K562 (cell line): Measurements from ENCODE around the gene LAMTOR5. TPM values are rescaled to one million over a fixed set of nuclear protein-coding genes. Genes with fewer than 3 reads are reported as not detected.

ENCODE experiments used
- ATAC-seq: fragments of 200-7000 bp; cut with Tn5 transposase; 3 replicates; pipeline ENCODE4 v1.9.1; 2020; ENCODE audit warnings: moderate library complexity
- BruUV-seq: library from RNA; stranded (reverse); fragments of 400-500 nt; replicated peaks from 2 replicates; lab custom pipeline; 2021; lab: Mats Ljungman, UMichigan
- CTCF ChIA-PET: fragments of 300-600 bp; formaldehyde crosslinking; extraction: SDS; loops from one replicate; lab custom pipeline; 2021; ENCODE audit warnings: low intra/inter-chr PET ratio; lab: Yijun Ruan, JAX
- POLR2A ChIA-PET: fragments of 300-600, 350-650 bp; sonication (Branson Sonifier 250); formaldehyde crosslinking; extraction: SDS; loops from one replicate; lab custom pipeline; 2021; ENCODE audit warnings: antibody characterized with exemption, inconsistent platforms; lab: Yijun Ruan, JAX
- DNase-seq, 4 experiments: peaks; one replicate each; pipeline versions ENCODE4 v3.0.0 to v3.0.0-alpha.2; 2011 to 2018; ENCODE audit warnings: low spot score in 3 of 4, mixed read lengths in 3 of 4; ENCODE audit errors: extremely low read depth in 1 of 4
- FAIRE-seq: peaks from 2 replicates; lab custom pipeline; 2011; peaks lifted over from hg19 to GRCh38; lab: Jason Lieb, UNC
- H2AFZ ChIP-seq: 2 replicates; pipeline ENCODE4 v1.6.0; 2011; ENCODE audit warnings: low read depth, low read length, control low read depth, inconsistent platforms
- H3K27ac ChIP-seq: fragments of 200-600 bp; 3 replicates; pipeline ENCODE4 v1.8.0; 2011; ENCODE audit warnings: low read depth, mild to moderate bottlenecking, control low read depth, inconsistent platforms, low read length, moderate library complexity, mixed read lengths; ENCODE audit errors: extremely low read depth
- H3K27me3 ChIP-seq, 2 experiments: fragments of 300-600 bp in 1 of 2; 2 replicates in 1 of 2; 3 replicates in 1 of 2; pipeline versions ENCODE4 v1.6.0 to v1.8.0; 2011; ENCODE audit warnings: inconsistent platforms in 2 of 2, low read length in 2 of 2, mild to moderate bottlenecking in 1 of 2, mixed read lengths in 1 of 2, moderate library complexity in 1 of 2; ENCODE audit not compliant: control insufficient read depth in 2 of 2, insufficient read depth in 2 of 2
- H3K36me3 ChIP-seq: fragments of 300-600 bp; 3 replicates; pipeline ENCODE4 v1.8.0; 2011; ENCODE audit warnings: mild to moderate bottlenecking, low read length, inconsistent platforms; ENCODE audit not compliant: control insufficient read depth, insufficient read depth
- H3K4me1 ChIP-seq, 2 experiments: fragments of 200-600 bp in 1 of 2; replicated peaks in 1 of 2; 2 replicates in 1 of 2; 3 replicates in 1 of 2; pipeline versions ENCODE4 v1.5.1 to v1.8.0; 2011; ENCODE audit warnings: inconsistent platforms in 2 of 2, low read length in 2 of 2, mild to moderate bottlenecking in 1 of 2, mixed read lengths in 1 of 2, moderate library complexity in 1 of 2; ENCODE audit not compliant: control insufficient read depth in 2 of 2, insufficient read depth in 2 of 2
- H3K4me2 ChIP-seq: 2 replicates; pipeline ENCODE4 v1.6.1; 2011; ENCODE audit warnings: low read length, control low read depth, inconsistent platforms, mixed read lengths; ENCODE audit not compliant: insufficient read depth
- H3K4me3 ChIP-seq: fragments of 200-600 bp; sonication (generic), shearing (Covaris generic); 2 replicates; pipeline ENCODE4 v1.5.1; 2016; ENCODE audit warnings: control low read depth, inconsistent platforms
- H3K79me2 ChIP-seq: fragments of 200-600 bp; 3 replicates; pipeline ENCODE4 v1.8.0; 2011; ENCODE audit warnings: low read length, inconsistent platforms; ENCODE audit not compliant: control insufficient read depth, insufficient read depth
- H3K9ac ChIP-seq, 2 experiments: 2 replicates each; pipeline versions ENCODE4 v1.6.0 to v1.6.1; 2011; ENCODE audit warnings: low read depth in 2 of 2, low read length in 2 of 2, control low read depth in 1 of 2, inconsistent platforms in 1 of 2, mild to moderate bottlenecking in 1 of 2, mixed read lengths in 1 of 2; ENCODE audit not compliant: insufficient read depth in 1 of 2
- H3K9me1 ChIP-seq: one replicate; pipeline ENCODE4 v1.6.0; 2011; ENCODE audit warnings: inconsistent platforms, mild to moderate bottlenecking, low read length, moderate library complexity; ENCODE audit not compliant: control insufficient read depth, insufficient read depth
- H3K9me3 ChIP-seq: replicated peaks from 2 replicates; pipeline ENCODE4 v1.5.1; 2011; ENCODE audit warnings: low read depth, low read length, inconsistent platforms; ENCODE audit not compliant: control insufficient read depth, insufficient read depth
- H4K20me1 ChIP-seq: replicated peaks from 2 replicates; pipeline ENCODE4 v1.6.1; 2011; ENCODE audit warnings: low read length, inconsistent platforms, mixed read lengths; ENCODE audit not compliant: control insufficient read depth, insufficient read depth
- ATF1 ChIP-seq, 2 experiments: fragments of 450-650 bp in 1 of 2; IDR thresholded peaks; 2 replicates each; pipeline ENCODE4 v1.6.1; 2016; ENCODE audit warnings: missing compliant biosample characterization in 1 of 2, missing genetic modification characterization in 1 of 2
- BHLHE40 ChIP-seq: IDR thresholded peaks from 2 replicates; pipeline ENCODE4 v1.6.1; 2011; ENCODE audit warnings: low read length, improper control_type of control experiment
- CEBPZ ChIP-seq: fragments of 150-350 bp; IDR thresholded peaks from 2 replicates; pipeline ENCODE4 v1.6.1; 2014; ENCODE audit warnings: low read depth, mild to moderate bottlenecking, low read length, borderline replicate concordance
- CTCF ChIP-seq, 3 experiments: IDR thresholded peaks in 2 of 3; conservative IDR thresholded peaks in 1 of 3; 2 replicates each; pipeline ENCODE4 v1.5.1; 2011 to 2012; ENCODE audit warnings: low read length in 3 of 3, mild to moderate bottlenecking in 3 of 3, control low read depth in 2 of 3, improper control_type of control experiment in 1 of 3, inconsistent platforms in 1 of 3, low read depth in 1 of 3, mixed read lengths in 1 of 3, moderate library complexity in 1 of 3; ENCODE audit not compliant: insufficient read depth in 2 of 3
- ETV6 ChIP-seq, 3 experiments: fragments of 150-350 bp in 1 of 3; sonication (generic) in 1 of 3; formaldehyde crosslinking in 1 of 3; IDR thresholded peaks; 2 replicates each; pipeline versions ENCODE4 v1.6.1 to v1.8.0; 2014 to 2022; ENCODE audit warnings: borderline replicate concordance in 2 of 3, low read depth in 2 of 3, antibody characterized with exemption in 1 of 3, low read length in 1 of 3, mild to moderate bottlenecking in 1 of 3, missing genetic modification reagents in 1 of 3
- HNRNPL ChIP-seq: fragments of 200-400 bp; formaldehyde crosslinking; IDR thresholded peaks from 2 replicates; pipeline ENCODE4 v1.6.1; 2017; ENCODE audit warnings: low read depth, mild to moderate bottlenecking, low read length
- LARP7 ChIP-seq: fragments of 450-650 bp; IDR thresholded peaks from 2 replicates; pipeline ENCODE4 v1.6.1; 2016
- MCM3 ChIP-seq: fragments of 450-650 bp; IDR thresholded peaks from 2 replicates; pipeline ENCODE4 v1.6.1; 2016
- MEF2D ChIP-seq: conservative IDR thresholded peaks from 2 replicates; pipeline ENCODE4 v1.6.1; 2016; ENCODE audit warnings: low read depth, missing genetic modification characterization, missing compliant biosample characterization
- MTF1 ChIP-seq: fragments of 250-450 bp; sonication (Bioruptor Pico); IDR thresholded peaks from 2 replicates; pipeline ENCODE4 v1.9.0; 2021; ENCODE audit warnings: moderate library complexity, mild to moderate bottlenecking, inconsistent platforms, borderline replicate concordance
- NFXL1 ChIP-seq: fragments of 450-650 bp; formaldehyde crosslinking; IDR thresholded peaks from 2 replicates; pipeline ENCODE4 v1.4.0; 2021; ENCODE audit warnings: mild to moderate bottlenecking
- RAD21 ChIP-seq, 2 experiments: fragments of 250-450 bp in 1 of 2; fragments of 450-650 bp in 1 of 2; sonication (Bioruptor Pico) in 1 of 2; formaldehyde crosslinking in 1 of 2; IDR thresholded peaks in 1 of 2; conservative IDR thresholded peaks in 1 of 2; 2 replicates each; pipeline versions ENCODE4 v1.4.0 to v1.8.0; 2020 to 2022; ENCODE audit warnings: mild to moderate bottlenecking in 2 of 2, moderate library complexity in 1 of 2
- SMAD3 ChIP-seq: fragments of 450-650 bp; formaldehyde crosslinking; conservative IDR thresholded peaks from 2 replicates; pipeline ENCODE4 v1.4.0; 2020; ENCODE audit warnings: mild to moderate bottlenecking
- STAT5B ChIP-seq: fragments of 250-450 bp; sonication (Bioruptor Pico); IDR thresholded peaks from 2 replicates; pipeline ENCODE4 v1.8.0; 2021; ENCODE audit warnings: mild to moderate bottlenecking, inconsistent platforms
- TAF7 ChIP-seq: fragments of 450-650 bp; IDR thresholded peaks from 2 replicates; pipeline ENCODE4 v1.6.1; 2016; ENCODE audit warnings: missing genetic modification characterization, missing compliant biosample characterization
- TFAM ChIP-seq: fragments of 250-450 bp; sonication (Bioruptor Pico); conservative IDR thresholded peaks from 2 replicates; pipeline ENCODE4 v1.5.0; 2021; ENCODE audit warnings: mild to moderate bottlenecking, moderate library complexity
- ZNF146 ChIP-seq: IDR thresholded peaks from one replicate; pipeline ENCODE4 v1.6.1; 2018; ENCODE audit warnings: missing compliant biosample characterization; ENCODE audit not compliant: unreplicated experiment
- WGBS: fragments of 100-300 bp; shearing (Covaris generic); methylation state at CpG from one replicate; pipeline ENCODE4 v1.1.6; 2016; ENCODE audit warnings: low coverage, mixed read lengths; ENCODE audit not compliant: insufficient coverage; ENCODE audit errors: missing lambda C conversion rate; 5-methylcytosine and 5-hydroxymethylcytosine counted together
- in situ Hi-C: fragments of 300-500 bp; cut with MboI; formaldehyde crosslinking; loops from 4 replicates; pipeline ENCODE4 v1.15.0; 2018; ENCODE audit warnings: inconsistent platforms, mixed read lengths
- intact Hi-C: fragments of 100-400 bp; cut with micrococcal nuclease; formaldehyde crosslinking; loops from 2 replicates; pipeline ENCODE4 v1.14.2; 2022
- polyA plus RNA-seq, 8 experiments: library from polyadenylated mRNA; depleted of rRNA in 4 of 8; stranded (reverse) in 5 of 8; unstranded in 3 of 8; fragments of >200 nt; fragmentation: Nextera tagmentation in 2 of 8; fragmentation: Illumina TruSeq in 1 of 8; extraction: Ambion mirVana in 2 of 8; extraction: Trizol in 1 of 8; gene quantifications; 2 replicates each; pipeline versions ENCODE4 v1.2.1 to v1.2.3, GENCODE V29; 2011 to 2014; ENCODE audit warnings: inconsistent platforms in 1 of 8, missing spikeins in 1 of 8
- total RNA-seq, 7 experiments: library from RNA; depleted of rRNA in 6 of 7; stranded (reverse); fragments of >200 nt in 6 of 7; fragmentation: Illumina TruSeq in 2 of 7; extraction: Trizol in 2 of 7; gene quantifications; 2 replicates each; pipeline versions ENCODE4 v1.2.1 to v1.2.3, GENCODE V29; 2011 to 2021; ENCODE audit warnings: low replicate concordance in 1 of 7

LAMTOR5 gene
- total and polyA plus RNA-seq, 9 of the 15 experiments (the other 6 are each of a cell fraction or from before 2014, with no cell fraction given) = 118 to 712 (median 241) TPM

GRCh38 chr1:110428946-110429345, 21.5 kb upstream of the LAMTOR5 start (continued):
- no peak for TF ChIP-seq CTCF (IDR thresholded peaks at IDR 0.05 in 2 of 3, conservative IDR thresholded peaks at IDR 0.05 in 1 of 3; ENCODE audit: insufficient read depth in 2 of 3, low read depth in 1 of 3, low read length in 3 of 3)
- TF ChIP-seq BHLHE40 = no peak

- no TSS peak for BruUV-seq
- POLR2A ChIA-PET = interaction anchor here (0.7 to 1.5 kb wide), 4 partner anchors 10 to 87 kb away, joined by 3 read pairs; no protein-coding TSS in a partner anchor
- no peak overlapping the region for H3K4me3 ChIP-seq
- TF ChIP-seq SMAD3 (CRISPR knock-in tag) (no peak), RAD21 (CRISPR knock-in tag; conservative IDR thresholded peaks at IDR 0.05 in 1 of 2, IDR thresholded peaks at IDR 0.05 in 1 of 2) (no peak), HNRNPL (no peak), ZNF146 (CRISPR knock-in tag) (no peak), MEF2D (no peak), NFXL1 (CRISPR knock-in tag) (no peak), LARP7 (no peak), ATF1 (CRISPR knock-in tag; IDR thresholded peaks at IDR 0.05) (no peak), ATF1 (tag; IDR thresholded peaks at IDR 0.05) (no peak), ETV6 (IDR thresholded peaks at IDR 0.05; ENCODE audit: borderline replicate concordance in 1 of 2, low read depth in 2 of 2, low read length in 1 of 2) (no peak), ETV6 (CRISPR knock-in tag; IDR thresholded peaks at IDR 0.05; ENCODE audit: borderline replicate concordance) (no peak), TFAM (CRISPR knock-in tag) (no peak), CEBPZ (no peak), TAF7 (tag) (no peak), MCM3 (no peak), STAT5B (CRISPR knock-in tag) (no peak), MTF1 (CRISPR knock-in tag) (no peak)
These were observed 19.4 kb upstream of the LAMTOR5 start for GRCh38 chr1:110426854-110427253.

More at GRCh38 chr1:110426854-110427253, 19.4 kb upstream of the LAMTOR5 start:
- intact Hi-C loops (no loop called here), in situ Hi-C loops (no loop called here)
- no peaks in the 10 kb centered on the region for H3K36me3 ChIP-seq
- H3K9me1 ChIP-seq = no peaks in the 10 kb centered on the region
- CTCF ChIA-PET = no interaction called here
- no peaks in the 10 kb centered on the region for H3K79me2 ChIP-seq
- FAIRE-seq (no peak), DNase-seq (no peak), ATAC-seq (no peak)
- WGBS = 1% methylated on average over 4 of the region's 4 CpGs
- H4K20me1 ChIP-seq = no peaks in the 10 kb centered on the region
- no peak overlapping the region for H3K4me2 ChIP-seq
- no peak overlapping the region for H2AFZ ChIP-seq
- 0 out of 5 replicates have a peak, but pooled peaks cover 0 to 1% of the 10 kb centered on the region in 2 experiments for H3K4me1 ChIP-seq
- 0 out of 4 replicates have a peak overlapping the region, but pooled peaks of 1 of the 2 experiments have one; percentile 2 for H3K9ac ChIP-seq
- H3K27me3 ChIP-seq = peaks cover 30 to 51% of the 10 kb centered on the region in 2 experiments
- H3K27ac ChIP-seq = no peak overlapping the region
- H3K9me3 ChIP-seq = no peaks in the 10 kb centered on the region; the same call in 1 of the 2 replicates
